HG02852 (cell line): ENCODE data around the gene FBXL3.
"Not testable (repeated sequence)": the region's sequence is repeated elsewhere in the genome, so short reads cannot be mapped to it uniquely, and the experiment has no call there.

Source experiments
- ATAC-seq: cut with Tn5 transposase; IDR thresholded peaks from one replicate; pipeline ENCODE4 v1.9.1; 2021; ENCODE audit warnings: mild to moderate bottlenecking, moderate library complexity; ENCODE audit not compliant: unreplicated experiment

FBXL3 gene

GRCh38 chr13:77028202-77028601 is 1.2 kb upstream of the FBXL3 start:
- no peak for ATAC-seq

- peak; percentile 45 for ATAC-seq
Measured at GRCh38 chr13:77026255-77026860, 601 bp downstream of the FBXL3 start.

GRCh38 chr13:77022341-77022740 is 4.6 kb downstream of the FBXL3 start:
- no peak for ATAC-seq

GRCh38 chr13:77019756-77020155 is 7.2 kb downstream of the FBXL3 start:
- ATAC-seq = no peak

- no peak for ATAC-seq
Measured at GRCh38 chr13:77016888-77017623, 9.9 kb downstream of the FBXL3 start.

- no peak for ATAC-seq
Measured at GRCh38 chr13:77016251-77016812, 10.6 kb downstream of the FBXL3 start.

- no peak for ATAC-seq
Measured at GRCh38 chr13:77014906-77015685, 11.9 kb downstream of the FBXL3 start.

- no peak for ATAC-seq
Measured at GRCh38 chr13:77013853-77014542, 13.0 kb downstream of the FBXL3 start.

GRCh38 chr13:77009719-77010118 is 17.2 kb downstream of the FBXL3 start:
- not testable (repeated sequence) for ATAC-seq

- peak; percentile 80 for ATAC-seq
Measured at GRCh38 chr13:77009011-77009410, 17.9 kb downstream of the FBXL3 start.

GRCh38 chr13:77008337-77008736 is 18.6 kb downstream of the FBXL3 start:
- peak; percentile 78 for ATAC-seq

GRCh38 chr13:77002590-77003190 is 24.3 kb downstream of the FBXL3 start:
- no peak for ATAC-seq

GRCh38 chr13:77001963-77002587 is 24.9 kb downstream of the FBXL3 start:
- no peak for ATAC-seq

- no peak for ATAC-seq
Measured at GRCh38 chr13:77001540-77001939, 25.4 kb downstream of the FBXL3 start.

- ATAC-seq = no peak
Measured at GRCh38 chr13:77000475-77000874, 26.5 kb downstream of the FBXL3 start.

- ATAC-seq = no peak
Measured at GRCh38 chr13:76994281-76994680, 32.7 kb downstream of the FBXL3 start.

- no peak for ATAC-seq
Measured at GRCh38 chr13:76993473-76993872, 33.5 kb downstream of the FBXL3 start.

- ATAC-seq = no peak
Measured at GRCh38 chr13:76993021-76993420, 33.9 kb downstream of the FBXL3 start.

GRCh38 chr13:76992548-76993001 is 34.4 kb downstream of the FBXL3 start:
- ATAC-seq = peak; percentile 5
